NCI-H1694 (cell line): ENCODE results near the gene CTIF.
A peak's percentile ranks its signal among the peaks of the same experiment; 100 is the strongest.

Experiments
- DNase-seq: peaks from one replicate; lab custom pipeline; 2025; lab: John Stamatoyannopoulos, UW

The CTIF gene

DNA sequence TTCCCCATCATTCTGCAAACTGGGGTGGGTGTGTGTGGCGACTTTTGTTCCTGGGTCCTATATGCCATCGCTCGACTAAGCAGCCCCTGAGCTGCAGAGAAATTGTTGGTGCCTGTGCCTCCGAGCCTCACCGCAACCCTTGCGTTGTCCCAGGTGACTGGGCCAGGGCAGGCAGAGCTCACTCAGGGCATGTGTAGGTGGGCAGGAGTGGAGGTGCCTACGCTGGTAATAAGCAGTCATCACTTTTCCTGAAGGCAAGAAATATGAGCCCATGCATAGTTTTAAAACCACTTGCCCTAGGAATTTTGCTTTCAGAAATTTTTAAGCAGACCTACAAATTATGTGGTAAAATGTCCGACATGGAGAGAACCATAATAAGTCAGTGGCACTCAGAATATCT lies 214.1 kb downstream of the CTIF start:
- no peak for DNase-seq

DNA sequence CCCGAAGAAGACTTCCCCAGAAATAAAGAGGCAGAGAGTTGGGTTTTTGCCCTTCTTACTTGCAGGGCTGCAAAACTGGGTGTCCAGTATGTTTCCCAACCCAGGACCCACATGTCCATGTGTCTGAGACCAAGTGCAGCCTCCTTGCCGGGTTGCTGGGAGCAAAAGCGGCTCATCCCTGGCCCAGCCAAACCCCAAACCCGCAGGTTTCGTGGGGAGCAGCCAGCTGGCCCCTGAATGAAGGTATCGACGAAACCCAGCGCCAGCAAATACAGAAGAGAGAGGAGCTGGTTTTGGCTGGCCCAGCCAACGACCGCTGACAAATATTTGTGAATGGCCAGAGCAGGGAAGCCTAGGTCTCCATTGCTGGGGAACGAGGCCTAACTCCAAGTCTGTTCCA lies 214.9 kb downstream of the CTIF start:
- DNase-seq: no peak

DNA sequence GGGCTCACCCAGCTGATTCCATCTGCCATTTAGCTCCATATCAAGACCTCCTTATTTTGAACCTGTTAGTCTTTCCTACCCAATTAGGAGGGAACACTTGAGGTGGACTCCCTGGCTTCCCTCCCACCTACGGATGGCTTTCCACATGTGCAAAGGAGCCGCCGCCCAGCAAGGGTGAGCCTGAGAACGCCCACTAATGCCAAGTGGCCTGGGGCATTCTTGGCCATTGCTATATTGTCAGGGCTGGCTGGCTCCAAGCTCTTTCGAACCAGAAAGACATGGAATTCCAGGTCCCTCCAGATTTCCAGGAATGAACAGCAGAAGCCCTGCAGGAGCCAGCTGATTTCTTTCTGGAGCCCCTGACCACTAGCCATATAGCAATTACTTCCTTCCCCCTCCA lies 215.7 kb downstream of the CTIF start:
- no peak for DNase-seq

DNA sequence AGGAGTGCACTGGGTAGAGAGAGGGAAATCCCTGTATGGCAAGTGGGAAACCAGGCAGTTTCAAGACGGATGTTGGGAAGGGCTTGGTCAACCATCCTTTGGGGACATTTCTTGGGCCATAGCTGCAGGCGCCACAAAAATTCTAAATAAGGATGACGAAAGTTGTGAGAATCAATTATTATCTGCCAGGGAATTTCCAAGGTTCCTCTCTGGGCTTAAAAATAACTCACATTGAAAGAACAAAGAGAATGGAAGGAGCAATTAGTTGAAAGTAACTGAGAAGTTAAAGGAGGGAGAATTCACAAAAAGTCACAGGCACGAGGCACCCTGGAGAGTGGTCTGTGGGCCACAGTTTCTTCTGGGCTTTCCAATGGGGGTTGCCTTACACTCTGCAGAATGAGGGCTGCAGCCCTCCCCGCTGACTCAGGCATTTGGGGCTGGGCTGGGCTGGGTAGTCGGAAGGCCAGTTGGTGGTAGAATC lies 216.2 kb downstream of the CTIF start:
- no peak for DNase-seq

DNA sequence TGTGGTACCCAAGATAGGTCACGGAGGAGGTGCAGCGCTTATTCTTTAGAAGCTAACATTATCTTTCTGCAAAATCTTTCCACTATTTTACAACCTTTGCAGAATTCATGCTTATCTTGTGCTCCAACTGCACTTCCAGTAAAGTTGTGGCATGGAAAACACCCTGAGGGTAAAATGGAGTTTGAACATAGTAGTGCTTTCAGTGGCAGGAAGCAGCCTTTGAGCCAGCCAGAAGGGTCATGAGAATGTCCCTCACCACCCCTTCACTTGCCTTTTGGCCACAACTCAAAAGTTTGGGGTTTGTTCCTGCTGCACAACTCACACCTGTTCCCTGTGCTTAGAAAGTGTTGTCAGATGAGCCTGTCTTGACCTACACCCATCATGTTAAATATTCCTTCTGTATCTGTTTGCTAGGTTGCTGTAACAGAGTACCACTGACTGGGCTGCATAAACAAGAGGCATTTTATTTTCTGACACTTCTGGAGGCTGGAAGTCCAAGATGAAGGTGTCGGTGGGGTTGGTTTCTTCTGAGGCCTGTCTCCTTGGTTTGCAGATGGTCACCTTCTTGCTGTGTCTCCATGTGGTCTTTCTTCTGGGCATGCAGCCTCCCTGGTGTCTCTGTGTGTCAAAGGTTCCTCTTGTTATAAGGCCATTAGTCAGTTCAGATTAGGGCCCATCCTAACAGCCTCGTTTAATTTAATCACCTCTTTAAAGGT lies 217.8 kb downstream of the CTIF start:
- no peak for DNase-seq

DNA sequence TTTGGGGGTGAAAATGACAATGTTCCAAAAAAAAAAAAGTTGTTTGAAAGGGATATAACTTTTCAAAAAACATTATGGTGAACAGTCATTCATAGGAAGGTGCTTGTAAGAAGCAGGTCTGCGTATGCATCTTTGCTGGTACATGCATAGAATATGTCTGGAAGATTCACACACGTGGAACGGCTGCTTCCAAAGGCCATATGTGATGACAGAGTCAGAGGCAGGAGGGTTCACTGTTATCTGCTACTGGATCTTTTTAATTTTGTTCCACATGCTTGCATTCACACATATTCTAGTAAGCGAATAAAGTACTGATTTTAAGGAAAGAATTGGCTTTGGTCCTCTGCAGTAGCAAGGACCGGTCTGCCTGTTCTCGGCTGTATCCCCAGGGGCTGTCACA lies 218.5 kb downstream of the CTIF start:
- no peak for DNase-seq

DNA sequence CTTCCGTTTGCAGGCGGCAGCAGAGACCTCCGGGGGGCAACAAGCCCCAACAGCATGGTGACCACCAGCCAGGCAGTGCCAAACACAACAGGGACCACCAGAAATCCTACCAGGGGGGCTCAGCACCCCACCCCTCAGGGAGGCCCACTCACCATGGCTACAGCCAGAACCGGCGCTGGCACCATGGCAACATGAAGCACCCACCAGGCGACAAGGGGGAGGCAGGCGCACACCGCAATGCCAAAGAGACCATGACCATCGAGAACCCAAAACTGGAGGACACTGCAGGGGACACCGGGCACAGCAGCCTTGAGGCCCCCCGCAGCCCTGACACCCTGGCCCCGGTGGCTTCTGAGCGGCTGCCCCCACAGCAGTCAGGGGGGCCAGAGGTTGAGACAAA lies 219.1 kb downstream of the CTIF start:
- no peak for DNase-seq

DNA sequence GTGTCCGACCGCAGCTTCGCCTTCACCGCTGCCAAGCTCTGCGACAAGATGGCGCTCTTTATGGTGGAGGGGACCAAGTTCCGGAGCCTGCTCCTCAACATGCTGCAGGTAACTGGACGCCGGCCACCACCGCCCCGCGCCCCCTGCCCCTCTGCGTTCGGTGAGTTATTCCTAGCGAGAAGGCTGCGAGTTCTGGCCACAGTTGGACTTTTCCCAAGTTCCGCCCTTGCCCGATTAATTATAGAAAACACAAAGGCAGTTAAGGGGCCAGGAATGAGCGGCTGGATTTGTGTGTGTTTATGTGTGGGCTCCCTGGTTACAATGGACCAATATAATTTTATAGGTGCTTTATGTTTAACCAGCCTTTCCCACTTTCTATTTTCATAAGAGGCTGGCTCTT lies 222.8 kb downstream of the CTIF start:
- no peak for DNase-seq

DNA sequence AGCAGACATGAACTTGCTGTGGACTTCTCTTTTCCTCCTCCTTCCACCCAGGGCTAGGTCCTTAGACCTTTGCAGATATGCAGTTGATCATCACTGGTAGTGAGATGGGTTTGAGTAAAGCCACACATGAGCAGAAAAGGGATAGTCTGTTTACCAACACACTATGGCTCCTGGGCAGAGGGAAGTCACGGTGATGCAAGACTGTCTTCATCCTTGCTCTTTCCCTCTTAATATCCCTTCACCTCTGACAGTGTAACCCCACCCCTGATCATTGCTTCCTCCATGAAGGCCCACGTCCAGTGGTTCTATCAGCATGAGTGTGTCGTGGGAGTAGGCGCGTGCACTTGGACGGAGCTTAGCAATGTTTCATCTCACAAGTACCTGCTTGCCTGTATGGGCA lies 223.2 kb downstream of the CTIF start:
- no peak for DNase-seq

DNA sequence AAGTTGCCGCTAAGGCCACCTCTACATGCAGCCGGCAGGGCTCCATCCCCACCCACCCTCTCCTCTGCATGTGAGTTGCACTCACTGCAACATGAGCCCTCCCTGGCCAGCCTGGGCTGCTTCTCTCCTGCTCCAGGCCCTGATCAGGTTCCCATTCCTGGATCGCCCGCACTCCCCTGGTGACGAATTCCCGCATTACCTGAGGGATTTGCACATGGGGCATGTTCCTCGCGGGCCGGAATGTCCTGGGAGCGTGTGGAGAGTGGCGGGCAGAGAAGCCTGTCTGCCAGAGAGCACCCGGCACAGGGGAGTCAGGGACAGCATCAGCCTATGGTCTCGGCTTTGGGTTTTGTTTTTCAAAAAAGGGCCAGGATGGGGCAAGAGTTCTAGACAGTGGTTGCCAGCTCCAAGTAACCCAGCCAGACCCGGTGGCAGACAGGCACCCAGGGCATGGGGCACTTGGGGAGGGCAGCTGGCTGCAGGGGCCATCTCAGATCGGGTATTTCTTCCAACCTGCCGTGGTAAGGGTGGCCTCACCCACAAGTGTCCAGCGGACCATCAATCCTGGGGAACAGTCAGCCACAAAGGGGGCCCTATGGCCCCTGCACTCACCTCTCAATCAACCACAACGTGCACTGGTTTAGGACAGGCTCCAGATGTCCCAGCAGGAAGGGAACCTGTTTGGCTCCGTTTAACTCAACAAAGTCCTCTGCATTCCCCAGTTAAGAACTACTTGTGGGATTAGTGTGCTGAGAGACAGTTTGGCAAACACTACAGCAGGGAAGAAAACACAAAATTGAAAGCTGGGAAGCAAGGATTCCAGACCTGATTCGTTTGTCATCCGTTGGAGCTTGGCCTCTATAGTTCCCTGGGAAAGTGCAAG lies 224.2 kb downstream of the CTIF start:
- no peak for DNase-seq

DNA sequence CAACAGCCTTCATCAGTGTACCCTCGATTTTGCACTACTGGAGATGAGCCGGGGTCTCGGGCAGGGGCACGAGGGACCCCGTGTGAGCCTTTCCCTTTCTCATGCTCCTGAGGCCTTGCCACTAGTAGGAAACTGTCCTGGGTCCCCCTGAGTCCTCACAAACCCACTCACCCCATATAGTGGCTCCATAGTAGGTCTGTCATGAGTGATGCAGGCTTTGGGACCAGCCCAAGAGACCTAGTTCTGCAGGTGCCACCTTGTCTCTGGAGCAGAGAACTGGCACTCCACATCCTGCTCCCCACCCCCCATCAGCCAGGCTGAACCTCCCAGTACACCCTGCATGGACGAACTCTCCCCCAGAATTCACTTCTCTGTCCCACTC lies 224.9 kb downstream of the CTIF start:
- no peak for DNase-seq

DNA sequence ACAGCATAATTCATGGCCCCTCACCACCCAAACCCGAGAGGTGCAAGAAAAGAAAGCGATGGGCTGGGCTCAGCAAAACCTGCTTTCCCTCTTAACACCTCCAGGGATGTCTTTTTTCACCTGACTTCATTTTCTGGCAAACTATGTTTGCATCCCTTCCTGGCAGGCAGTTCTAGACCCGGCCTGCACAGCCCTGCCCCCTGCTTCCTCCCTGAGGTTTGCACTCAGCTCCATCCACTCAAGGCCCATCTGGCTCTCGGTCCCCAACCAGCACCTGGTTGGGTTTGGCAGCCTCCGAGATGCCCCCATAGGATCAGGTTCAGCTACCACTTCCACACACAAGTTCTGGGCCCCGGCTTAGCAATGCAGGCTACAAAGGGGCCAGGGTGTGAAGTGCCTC lies 226.2 kb downstream of the CTIF start:
- no peak for DNase-seq

DNA sequence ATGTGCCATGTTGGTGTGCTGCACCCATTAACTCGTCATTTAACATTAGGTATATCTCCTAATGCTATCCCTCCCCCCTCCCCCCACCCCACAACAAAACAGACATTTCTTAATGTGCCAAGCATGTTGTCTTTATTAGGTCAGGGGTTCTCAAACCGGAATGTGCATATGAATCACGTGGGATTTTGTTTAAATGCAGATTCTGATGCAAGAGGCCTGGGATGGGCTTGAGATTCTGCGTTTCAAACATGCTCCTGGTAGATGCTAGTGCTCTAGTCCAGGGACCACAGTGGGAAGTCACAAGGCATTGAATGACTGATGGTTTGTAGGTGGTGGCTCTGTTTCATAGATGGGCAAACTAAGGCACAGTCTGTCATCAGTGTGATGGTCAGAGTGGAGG lies 227.2 kb downstream of the CTIF start:
- DNase-seq: no peak

DNA sequence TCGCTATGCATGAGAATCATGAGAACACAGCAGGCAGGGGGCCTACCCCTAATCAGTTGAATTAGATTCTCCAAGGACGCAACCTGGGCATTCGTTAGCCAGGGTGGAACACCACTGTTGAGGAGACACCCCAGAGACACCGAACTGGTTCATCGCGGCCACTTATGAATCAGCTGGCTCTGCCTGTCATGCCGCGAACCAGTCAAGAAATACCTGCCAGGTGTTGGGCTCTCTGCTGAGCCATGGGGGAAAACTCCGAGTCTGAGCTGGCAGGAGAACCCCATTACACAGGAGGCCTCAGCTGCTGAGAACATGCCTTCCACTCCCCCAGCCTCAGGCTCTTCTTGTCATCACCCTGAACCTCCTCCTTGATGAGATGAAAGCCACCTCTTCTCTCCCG lies 227.7 kb downstream of the CTIF start:
- DNase-seq: no peak

DNA sequence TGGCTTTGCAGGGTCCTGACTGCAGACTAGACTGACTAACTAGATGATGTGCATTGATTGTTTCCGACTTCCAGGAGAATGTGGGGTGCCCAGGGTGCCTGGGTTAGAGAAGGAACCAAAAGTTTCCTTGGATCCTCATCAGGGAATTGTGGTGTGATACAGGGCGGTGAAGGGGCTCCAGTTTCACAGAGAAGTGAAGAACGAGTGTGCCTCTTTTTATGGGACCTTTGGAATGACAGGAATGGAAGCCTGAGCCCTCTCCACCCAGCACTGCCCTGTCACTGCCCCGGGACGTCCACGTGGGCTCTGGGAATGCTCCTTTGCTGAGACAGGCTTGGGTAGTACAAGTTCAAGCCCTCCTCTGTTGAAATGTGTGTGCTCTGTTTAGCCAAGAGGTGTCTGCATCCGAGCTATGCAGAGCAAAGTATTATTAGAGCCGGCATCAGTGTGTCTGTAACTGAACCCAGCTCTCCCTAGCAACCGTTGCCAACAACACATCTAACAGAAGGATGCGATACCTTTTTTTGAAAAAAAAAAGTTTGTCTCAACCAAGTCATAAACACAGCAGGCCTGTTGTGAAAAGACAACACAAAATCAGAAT lies 228.4 kb downstream of the CTIF start:
- no peak for DNase-seq

DNA sequence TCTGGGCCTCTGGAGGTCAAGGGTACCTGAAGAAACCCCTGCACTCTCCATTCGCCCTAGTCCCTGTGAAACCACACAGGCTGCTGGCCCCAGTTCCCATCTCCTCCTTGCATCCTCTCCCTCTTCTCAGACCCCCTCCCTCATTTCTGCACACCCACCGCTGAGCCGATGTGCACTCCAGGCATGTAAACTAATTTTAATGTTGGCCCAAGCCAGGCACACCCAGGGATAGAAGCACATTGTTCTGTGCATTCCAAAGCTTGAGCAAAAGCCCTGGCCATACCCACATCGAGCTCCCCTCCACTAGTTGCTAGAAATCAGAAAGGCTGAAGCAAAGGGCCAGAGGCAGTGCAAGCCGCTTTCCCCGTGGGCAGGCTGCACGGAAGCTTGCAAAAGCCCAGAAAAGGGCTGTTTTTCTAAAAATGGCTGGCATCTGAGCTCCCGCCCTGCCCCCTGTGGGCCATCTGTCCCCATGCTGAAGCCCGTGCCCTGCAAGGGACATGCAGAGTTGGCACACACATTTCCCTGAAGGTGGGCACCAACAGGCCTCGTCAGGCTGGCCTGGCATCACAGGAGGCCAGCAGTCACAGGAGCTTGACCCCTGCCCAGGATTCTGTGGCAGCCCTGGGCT lies 230.3 kb downstream of the CTIF start:
- peak; percentile 15 for DNase-seq

DNA sequence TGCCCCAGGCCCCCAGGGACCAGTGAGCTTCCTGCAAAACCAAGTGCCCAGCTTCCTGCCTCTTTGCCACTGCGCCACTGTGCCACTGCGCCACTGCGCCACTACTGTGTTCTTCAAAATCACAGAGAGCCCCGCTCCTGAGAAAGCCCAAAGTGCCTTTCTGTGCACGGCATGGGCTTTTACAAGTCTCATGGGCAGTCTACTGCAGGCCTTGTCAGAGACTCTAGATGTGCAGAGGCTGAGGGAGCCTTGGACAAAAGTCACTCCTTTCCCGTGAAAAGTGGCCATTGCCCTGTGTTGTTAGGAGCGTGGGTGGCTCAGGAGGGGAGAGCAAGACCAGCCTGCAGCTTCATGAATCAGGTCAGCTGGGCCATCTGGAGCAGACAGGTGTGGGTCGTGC lies 231.4 kb downstream of the CTIF start:
- no peak for DNase-seq

DNA sequence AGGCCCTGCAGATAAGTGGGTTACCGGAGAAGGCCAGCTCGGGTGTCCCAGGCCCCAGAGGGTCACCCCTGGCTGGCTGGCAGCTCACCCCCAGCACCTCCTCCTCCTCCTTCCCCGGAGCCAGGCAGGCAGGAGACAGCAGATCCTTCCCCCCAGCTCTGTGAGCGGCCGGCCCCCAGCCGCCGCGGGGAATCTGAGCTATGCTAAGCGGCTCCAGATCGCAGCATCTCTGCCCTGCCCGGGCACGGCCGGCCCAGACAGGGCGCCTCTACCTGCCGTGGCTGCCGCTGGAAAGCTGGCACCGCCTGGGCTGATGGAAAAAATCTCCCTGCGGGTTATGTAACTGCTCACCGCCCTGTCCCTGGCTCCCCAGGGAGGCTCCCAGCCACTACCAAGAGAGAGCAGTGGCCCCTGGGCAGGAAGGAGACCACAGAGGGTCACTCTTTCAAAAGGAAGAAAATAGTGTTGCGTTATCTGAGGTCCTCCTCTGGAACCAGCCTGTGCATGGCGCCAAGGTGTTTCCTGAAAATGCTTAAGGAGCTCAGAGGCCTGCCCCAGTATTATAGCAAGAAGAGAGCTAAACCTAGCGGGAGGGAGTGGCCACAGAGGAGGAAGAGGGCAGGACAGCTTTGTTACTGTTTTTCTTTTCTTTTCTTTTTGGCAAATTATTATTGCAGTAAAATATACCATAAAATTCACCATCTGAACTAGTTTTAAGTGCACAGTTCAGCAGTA lies 233.0 kb downstream of the CTIF start:
- no peak for DNase-seq

DNA sequence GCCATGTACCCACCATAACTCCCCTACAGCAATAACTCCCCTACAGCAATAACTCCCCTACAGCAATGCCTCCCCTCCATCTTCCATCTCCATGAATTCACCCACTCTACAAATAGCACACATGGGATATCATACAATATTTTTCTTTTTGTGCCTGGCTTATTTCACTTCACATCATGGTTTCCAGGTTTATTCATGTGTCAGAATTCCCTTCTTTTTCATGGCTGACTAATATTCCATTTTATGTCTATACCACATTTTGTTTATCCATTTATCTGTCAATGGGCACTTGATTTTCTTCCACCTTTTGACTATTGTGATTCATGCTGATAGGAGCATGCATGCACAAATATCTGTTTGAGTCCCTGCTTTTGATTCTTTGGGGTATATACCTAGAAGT lies 233.6 kb downstream of the CTIF start:
- no peak for DNase-seq

DNA sequence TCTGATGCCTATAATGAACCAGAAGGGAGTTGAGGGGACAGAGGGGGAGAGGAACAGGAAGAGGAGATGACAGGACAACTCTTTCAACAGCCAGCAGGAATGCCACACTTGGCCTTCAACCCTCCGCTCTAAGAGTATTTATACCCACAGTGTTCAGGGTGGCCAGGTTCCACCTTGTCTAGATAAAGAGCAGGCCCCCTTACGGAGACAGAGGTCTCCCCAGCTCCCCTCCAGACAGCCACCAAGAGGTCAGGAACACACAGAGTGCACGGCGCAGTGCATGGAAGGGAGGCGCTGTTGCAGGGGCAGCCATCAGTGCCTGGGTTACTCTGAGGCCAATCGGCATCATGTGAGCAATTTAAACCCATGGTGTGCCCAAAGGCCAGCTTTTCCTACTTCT lies 235.0 kb downstream of the CTIF start:
- no peak for DNase-seq

DNA sequence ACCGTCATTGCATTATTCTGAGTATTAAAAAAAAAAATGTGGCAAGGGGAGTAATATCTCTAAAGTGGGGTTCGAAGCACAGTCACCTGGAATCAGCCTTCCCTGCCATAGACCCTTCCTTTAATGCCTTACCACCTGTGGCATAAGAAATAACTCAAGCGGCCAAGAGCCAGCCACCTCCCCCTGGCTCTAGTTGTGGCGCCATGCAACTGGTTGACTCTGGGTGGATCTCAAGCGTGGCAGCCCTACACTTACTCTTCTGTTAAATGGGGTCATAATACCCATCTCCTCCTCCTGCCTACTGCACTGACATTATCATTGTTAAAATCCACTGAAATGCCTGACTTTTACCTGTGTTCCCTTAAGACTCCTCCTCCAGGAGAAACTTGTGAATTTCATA lies 236.1 kb downstream of the CTIF start:
- no peak for DNase-seq
